ENCODE data around the gene TANGO2. TPM values are rescaled to one million over a fixed set of nuclear protein-coding genes. Genes with fewer than 3 reads are reported as not detected.

The TANGO2 gene
- total RNA-seq, 2 experiments from 2014 or later, result 16.5 to 21.5 TPM

DNA sequence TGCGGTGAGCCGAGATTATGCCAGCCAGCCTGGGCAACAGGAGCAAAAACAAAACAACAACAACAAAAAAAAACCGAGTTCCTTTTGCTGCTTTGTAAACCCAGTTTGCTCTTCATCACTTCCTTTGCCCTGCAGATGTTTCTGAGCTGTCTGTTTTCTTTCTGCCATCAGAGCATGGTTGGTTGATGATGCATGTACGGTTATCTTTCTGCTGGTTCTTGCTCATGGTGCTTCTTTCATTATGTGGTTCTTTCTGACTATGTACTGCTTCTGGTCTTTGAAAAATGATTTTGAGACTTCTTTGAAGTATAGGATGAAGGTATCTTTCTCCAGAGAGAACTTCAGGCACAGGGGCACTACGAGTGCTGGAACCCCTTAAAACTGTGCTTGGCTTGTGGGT is 13.2 kb downstream of the TANGO2 start:
- no peak for DNase-seq
- no peaks in the 10 kb centered on the region for H3K27me3 Mint-ChIP-seq
- H3K36me3 Mint-ChIP-seq, result no peaks in the 10 kb centered on the region
- no peak overlapping the region for H3K27ac Mint-ChIP-seq
- H3K9me3 Mint-ChIP-seq, result no peaks in the 10 kb centered on the region
- H3K4me1 Mint-ChIP-seq, result peaks cover 3% of the 10 kb centered on the region
- no peak overlapping the region for H3K4me3 Mint-ChIP-seq

GRCh38 chr22:20035375-20036083 is 14.6 kb downstream of the TANGO2 start:
- Mint-ChIP-seq H3K9me3 (no peaks in the 10 kb centered on the region), H3K27me3 (no peaks in the 10 kb centered on the region), H3K4me1 (peaks cover 3% of the 10 kb centered on the region), H3K36me3 (no peaks in the 10 kb centered on the region), H3K27ac (no peak overlapping the region), H3K4me3 (no peak overlapping the region)
- no peak for DNase-seq

DNA sequence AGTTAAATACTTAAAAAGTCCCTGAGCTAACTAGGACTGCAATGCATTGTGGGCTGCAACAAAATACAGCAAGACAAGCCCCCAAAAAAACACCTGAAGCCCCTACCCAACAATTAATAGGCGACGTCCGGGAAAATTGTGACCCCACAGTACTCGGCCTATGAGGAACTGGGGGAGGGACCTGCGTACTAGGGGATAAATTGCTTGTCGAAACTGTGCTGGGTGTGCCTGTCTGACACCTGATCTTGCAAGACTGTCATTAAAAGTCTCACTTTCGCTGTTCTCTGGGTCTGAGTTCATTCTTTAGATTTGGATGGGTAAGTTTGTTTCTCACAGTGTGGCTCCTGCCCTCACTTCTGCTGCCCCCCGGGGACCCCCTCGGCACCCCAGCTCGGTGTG is 15.2 kb downstream of the TANGO2 start:
- Mint-ChIP-seq H3K27ac (no peak overlapping the region), H3K4me3 (no peak overlapping the region), H3K36me3 (no peaks in the 10 kb centered on the region), H3K9me3 (no peaks in the 10 kb centered on the region), H3K4me1 (peaks cover 3% of the 10 kb centered on the region), H3K27me3 (no peaks in the 10 kb centered on the region)
- no peak for DNase-seq

GRCh38 chr22:20036535-20037392 is 15.9 kb downstream of the TANGO2 start:
- no peak for DNase-seq
- H3K27me3 Mint-ChIP-seq, result no peaks in the 10 kb centered on the region
- H3K36me3 Mint-ChIP-seq, result no peaks in the 10 kb centered on the region
- peaks cover 2% of the 10 kb centered on the region for H3K4me1 Mint-ChIP-seq
- H3K4me3 Mint-ChIP-seq, result no peak overlapping the region
- H3K27ac Mint-ChIP-seq, result peak overlapping the region; percentile 14
- no peaks in the 10 kb centered on the region for H3K9me3 Mint-ChIP-seq

DNA sequence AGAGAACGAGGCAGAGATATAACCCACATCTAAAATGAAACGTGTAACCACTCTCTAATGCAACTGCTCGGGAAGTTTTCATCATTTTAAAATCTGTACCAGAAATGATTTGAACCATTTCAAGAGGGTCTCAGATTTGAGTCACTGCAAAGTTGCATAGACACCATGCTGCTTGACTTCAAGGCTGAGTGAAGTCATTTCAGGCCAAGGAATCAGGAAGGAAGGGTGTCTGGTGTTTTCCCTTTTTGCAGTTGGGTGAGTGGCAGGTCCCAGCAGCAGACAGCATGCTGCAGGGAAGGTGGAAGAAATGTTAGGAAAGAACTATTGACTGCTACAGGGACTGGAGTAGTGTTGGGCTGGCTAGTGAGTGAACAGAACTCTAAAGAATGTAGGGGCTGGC is 16.5 kb downstream of the TANGO2 start:
- Mint-ChIP-seq H3K36me3 (no peaks in the 10 kb centered on the region), H3K4me3 (no peak overlapping the region), H3K4me1 (no peaks in the 10 kb centered on the region), H3K9me3 (no peaks in the 10 kb centered on the region), H3K27ac (no peak overlapping the region), H3K27me3 (no peaks in the 10 kb centered on the region)
- no peak for DNase-seq

DNA sequence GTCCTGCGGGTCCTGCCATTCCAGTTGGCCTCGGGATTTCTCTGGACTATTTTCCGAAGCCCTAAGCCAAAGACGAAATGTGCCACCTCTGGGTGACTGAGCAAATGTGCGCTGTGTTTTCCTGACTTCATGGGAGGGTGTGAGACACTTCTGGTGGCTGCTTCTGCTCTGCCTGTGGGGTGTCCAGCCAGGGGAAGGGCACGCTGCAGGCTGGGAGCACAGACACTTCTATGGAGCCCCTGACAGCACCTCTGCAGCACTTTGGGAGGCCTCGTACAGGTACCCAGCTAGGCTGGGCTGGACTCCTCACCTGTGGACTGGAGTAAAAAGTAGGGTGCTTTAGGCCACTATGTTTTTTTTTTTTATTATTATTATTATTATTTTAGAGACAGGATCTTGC is 17.7 kb downstream of the TANGO2 start:
- H3K4me1 Mint-ChIP-seq, result no peaks in the 10 kb centered on the region

GRCh38 chr22:20039683-20040325 is 18.9 kb downstream of the TANGO2 start:
- Mint-ChIP-seq H3K27ac (no peak overlapping the region), H3K9me3 (no peaks in the 10 kb centered on the region), H3K27me3 (no peaks in the 10 kb centered on the region), H3K36me3 (no peaks in the 10 kb centered on the region), H3K4me1 (no peaks in the 10 kb centered on the region), H3K4me3 (no peak overlapping the region)
- no peak for DNase-seq

More for the DNA sequence above, 17.7 kb downstream of the TANGO2 start:
- Mint-ChIP-seq H3K27ac (no peak overlapping the region), H3K4me3 (no peak overlapping the region), H3K36me3 (no peaks in the 10 kb centered on the region), H3K27me3 (no peaks in the 10 kb centered on the region), H3K9me3 (no peaks in the 10 kb centered on the region)
- DNase-seq, result no peak

DNA sequence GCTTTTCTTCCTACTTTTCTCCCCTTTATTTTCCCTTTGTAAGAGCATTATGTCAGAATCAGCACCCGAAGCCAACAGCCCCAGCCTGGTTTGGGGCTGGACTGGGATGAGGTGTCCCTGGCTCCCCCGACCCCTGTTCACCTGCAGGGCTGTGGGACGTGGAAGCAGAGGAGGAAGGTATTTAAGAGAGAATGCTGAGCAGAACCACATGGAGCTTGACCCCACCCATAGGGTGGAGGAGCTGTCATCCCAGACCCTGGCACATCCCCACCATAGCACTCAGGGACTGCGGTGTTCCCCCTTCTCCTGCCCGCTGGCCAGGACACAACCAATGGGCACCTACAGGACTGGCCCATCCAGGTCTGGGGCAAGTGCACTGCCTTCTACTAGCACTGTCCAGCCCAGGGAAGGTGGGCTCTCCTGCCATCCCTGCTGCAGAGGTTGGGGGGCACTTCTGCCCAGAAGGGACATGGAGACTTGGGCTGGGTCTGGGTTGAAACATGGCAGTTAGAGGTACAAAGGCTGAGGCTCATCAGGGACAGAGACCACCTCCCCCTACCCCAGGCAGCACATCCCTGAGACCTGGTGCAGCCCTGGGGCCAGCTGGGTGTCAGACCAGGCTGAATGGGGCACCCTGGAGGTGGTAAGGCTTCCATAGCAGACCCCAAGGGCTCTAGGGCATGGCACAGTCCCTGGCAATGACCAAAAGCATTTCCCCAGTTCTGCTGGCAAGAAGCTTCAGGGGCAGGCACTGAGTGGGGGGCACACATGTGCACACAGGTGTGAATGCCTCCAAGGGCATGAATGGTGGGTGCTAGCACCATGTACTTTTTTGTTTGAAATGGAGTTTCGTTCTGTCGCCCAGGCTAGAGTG is 19.7 kb downstream of the TANGO2 start:
- no peaks in the 10 kb centered on the region for H3K9me3 Mint-ChIP-seq
- H3K27me3 Mint-ChIP-seq, result no peaks in the 10 kb centered on the region
- no peak for DNase-seq
- H3K4me3 Mint-ChIP-seq, result no peak overlapping the region
- no peaks in the 10 kb centered on the region for H3K36me3 Mint-ChIP-seq
- H3K27ac Mint-ChIP-seq, result no peak overlapping the region
- no peaks in the 10 kb centered on the region for H3K4me1 Mint-ChIP-seq

- Mint-ChIP-seq H3K4me3 (no peak overlapping the region), H3K27ac (no peak overlapping the region), H3K36me3 (peaks cover 20% of the 10 kb centered on the region), H3K27me3 (no peaks in the 10 kb centered on the region), H3K9me3 (peaks cover 4% of the 10 kb centered on the region), H3K4me1 (peaks cover 2% of the 10 kb centered on the region)
- no peak for DNase-seq
Measured at GRCh38 chr22:20043057-20043996, 22.4 kb downstream of the TANGO2 start.

- Mint-ChIP-seq H3K9me3 (peaks cover 7% of the 10 kb centered on the region), H3K4me3 (no peak overlapping the region), H3K4me1 (peaks cover 2% of the 10 kb centered on the region), H3K27ac (no peak overlapping the region), H3K36me3 (peaks cover 27% of the 10 kb centered on the region), H3K27me3 (no peaks in the 10 kb centered on the region)
- DNase-seq, result no peak
Measured at GRCh38 chr22:20043997-20044342, 23.1 kb downstream of the TANGO2 start.

DNA sequence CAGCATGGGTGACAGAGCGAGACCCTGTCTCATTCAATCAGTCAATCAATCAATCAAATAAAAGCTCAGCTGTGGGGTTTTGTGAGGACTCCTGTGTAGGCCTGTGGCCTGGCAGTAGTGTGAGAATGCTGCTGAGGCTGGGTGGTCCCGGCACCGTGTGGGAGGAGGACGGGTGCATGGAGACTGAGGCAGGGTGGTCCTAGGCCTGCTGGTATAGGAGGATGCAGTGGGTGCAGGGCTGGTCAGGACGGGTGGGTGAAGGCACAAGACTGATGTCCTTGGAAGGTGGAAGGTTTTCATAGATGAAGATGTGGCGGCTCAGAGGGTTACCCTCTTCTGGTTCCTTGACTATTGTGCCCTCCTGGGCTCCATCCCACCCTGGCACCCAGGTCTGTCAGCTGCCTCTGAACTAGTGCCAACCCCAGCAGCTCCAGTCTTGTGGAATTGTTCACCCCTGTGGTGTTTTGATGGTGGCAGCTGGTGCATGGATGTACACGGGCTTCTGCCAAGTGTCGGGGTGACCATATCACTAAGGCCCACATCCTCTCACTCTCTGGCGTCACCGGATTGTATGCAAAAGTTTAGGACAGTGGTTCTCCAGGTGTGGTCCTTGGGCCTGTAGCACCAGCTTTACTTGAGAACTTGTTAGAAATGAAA is 23.7 kb downstream of the TANGO2 start:
- H3K4me3 Mint-ChIP-seq, result no peak overlapping the region
- peaks cover 10% of the 10 kb centered on the region for H3K9me3 Mint-ChIP-seq
- H3K27me3 Mint-ChIP-seq, result no peaks in the 10 kb centered on the region
- peaks cover 2% of the 10 kb centered on the region for H3K4me1 Mint-ChIP-seq
- no peak overlapping the region for H3K27ac Mint-ChIP-seq
- H3K36me3 Mint-ChIP-seq, result peaks cover 31% of the 10 kb centered on the region
- no peak for DNase-seq

DNA sequence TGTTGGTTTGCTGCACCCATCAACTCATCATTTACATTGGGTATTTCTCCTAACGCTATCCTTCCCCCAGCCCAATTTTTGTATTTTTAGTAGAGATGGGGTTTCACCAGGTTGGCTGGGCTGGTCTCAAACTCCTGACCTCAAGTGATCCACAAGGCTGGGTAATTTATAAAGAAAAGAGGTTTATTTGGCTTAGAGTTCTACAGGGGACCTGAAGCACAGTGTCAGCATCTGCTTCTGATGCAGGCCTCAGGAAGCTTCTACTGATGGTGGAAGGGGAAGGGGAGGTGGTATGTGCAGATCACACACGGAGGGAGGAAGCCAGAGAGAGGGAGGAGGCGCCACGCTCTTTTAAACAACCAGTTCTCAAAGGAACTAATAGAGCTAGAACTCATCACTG is 25.8 kb downstream of the TANGO2 start:
- H3K9me3 Mint-ChIP-seq, result peaks cover 10% of the 10 kb centered on the region
- H3K27ac Mint-ChIP-seq, result no peak overlapping the region
- peaks cover 2% of the 10 kb centered on the region for H3K4me1 Mint-ChIP-seq
- no peak for DNase-seq
- H3K27me3 Mint-ChIP-seq, result no peaks in the 10 kb centered on the region
- no peak overlapping the region for H3K4me3 Mint-ChIP-seq
- peaks cover 33% of the 10 kb centered on the region for H3K36me3 Mint-ChIP-seq

DNA sequence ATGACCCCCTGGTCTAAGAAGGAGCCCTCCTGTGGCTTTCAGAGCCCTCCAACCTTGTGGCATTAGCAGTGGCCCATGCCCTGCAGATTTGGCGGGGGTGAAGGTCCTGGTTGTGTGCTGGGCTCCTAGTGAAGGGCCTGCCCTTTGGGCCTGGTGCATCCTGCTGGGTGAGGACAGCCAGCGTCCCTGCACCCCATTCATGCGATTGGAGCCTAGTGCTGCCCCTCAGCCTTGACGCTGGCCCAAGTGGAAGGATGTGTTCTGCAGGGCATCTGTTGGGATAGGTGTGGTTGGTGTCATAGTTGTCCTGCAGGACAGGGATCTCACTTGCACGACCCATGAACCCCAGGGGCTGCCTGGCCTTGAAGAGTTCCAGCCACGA is 31.0 kb downstream of the TANGO2 start:
- no peak for DNase-seq
- Mint-ChIP-seq H3K9me3 (peaks cover 8% of the 10 kb centered on the region), H3K36me3 (peaks cover 26% of the 10 kb centered on the region), H3K27ac (no peak overlapping the region), H3K4me1 (no peaks in the 10 kb centered on the region), H3K27me3 (no peaks in the 10 kb centered on the region), H3K4me3 (no peak overlapping the region)
